ENCODE measurements around the gene PELI2.

The PELI2 gene

DNA sequence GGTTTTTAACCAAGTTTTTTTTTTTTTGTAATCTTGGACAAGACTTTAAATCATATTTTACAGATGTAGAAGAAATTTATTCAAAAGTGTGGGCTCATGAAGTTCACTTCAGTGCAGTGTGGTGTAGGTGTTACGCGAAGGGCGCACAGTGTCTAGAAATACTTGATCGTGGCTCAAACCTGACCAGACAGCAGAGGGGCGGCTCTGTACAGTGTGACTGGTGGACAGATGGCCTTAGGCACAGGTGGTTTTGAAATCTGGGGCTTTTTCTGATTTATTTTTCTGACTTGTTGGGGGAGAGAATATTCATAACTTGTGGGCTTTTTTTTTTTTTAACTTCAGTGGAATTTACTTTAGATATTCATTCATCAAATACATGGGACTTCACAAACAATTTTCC is 179.2 kb downstream of the PELI2 start:
- no peaks in the 10 kb centered on the region for H3K36me3 ChIP-seq (ENCODE audit: low read length)

GRCh38 chr14:56299306-56299984 is 181.2 kb downstream of the PELI2 start:
- no peaks in the 10 kb centered on the region for H3K27me3 ChIP-seq (ENCODE audit: low read length)
- H3K4me3 ChIP-seq (ENCODE audit: insufficient read depth, low read length, poor library complexity, severe bottlenecking), result no peak overlapping the region
- no peaks in the 10 kb centered on the region for H4K20me1 ChIP-seq (ENCODE audit: low read depth, low read length)
- no peak overlapping the region for H3K27ac ChIP-seq (ENCODE audit: low read depth, low read length)
- H3K4me2 ChIP-seq (ENCODE audit: low read depth, low read length, poor library complexity, severe bottlenecking), result no peak overlapping the region
- TF ChIP-seq, protein P1, sequence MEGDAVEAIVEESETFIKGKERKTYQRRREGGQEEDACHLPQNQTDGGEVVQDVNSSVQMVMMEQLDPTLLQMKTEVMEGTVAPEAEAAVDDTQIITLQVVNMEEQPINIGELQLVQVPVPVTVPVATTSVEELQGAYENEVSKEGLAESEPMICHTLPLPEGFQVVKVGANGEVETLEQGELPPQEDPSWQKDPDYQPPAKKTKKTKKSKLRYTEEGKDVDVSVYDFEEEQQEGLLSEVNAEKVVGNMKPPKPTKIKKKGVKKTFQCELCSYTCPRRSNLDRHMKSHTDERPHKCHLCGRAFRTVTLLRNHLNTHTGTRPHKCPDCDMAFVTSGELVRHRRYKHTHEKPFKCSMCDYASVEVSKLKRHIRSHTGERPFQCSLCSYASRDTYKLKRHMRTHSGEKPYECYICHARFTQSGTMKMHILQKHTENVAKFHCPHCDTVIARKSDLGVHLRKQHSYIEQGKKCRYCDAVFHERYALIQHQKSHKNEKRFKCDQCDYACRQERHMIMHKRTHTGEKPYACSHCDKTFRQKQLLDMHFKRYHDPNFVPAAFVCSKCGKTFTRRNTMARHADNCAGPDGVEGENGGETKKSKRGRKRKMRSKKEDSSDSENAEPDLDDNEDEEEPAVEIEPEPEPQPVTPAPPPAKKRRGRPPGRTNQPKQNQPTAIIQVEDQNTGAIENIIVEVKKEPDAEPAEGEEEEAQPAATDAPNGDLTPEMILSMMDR (IDR thresholded peaks at IDR 0.05; ENCODE audit: insufficient read depth, low read length, poor library complexity, severe bottlenecking), result no peak
- no peak for TF ChIP-seq EZH2phosphoT487 (conservative IDR thresholded peaks at IDR 0.05; ENCODE audit: low read length)
- H3F3A ChIP-seq (ENCODE audit: insufficient read depth), result no peaks in the 10 kb centered on the region
- no peaks in the 10 kb centered on the region for H3K9me3 ChIP-seq (ENCODE audit: insufficient read depth, low read length)
- H3K9me2 ChIP-seq (replicated peaks; ENCODE audit: insufficient read depth, low read length), result no peaks in the 10 kb centered on the region
- H3K79me2 ChIP-seq (ENCODE audit: insufficient read depth, low read length), result no peaks in the 10 kb centered on the region
- H2AFZ ChIP-seq (ENCODE audit: low read depth, low read length, severe bottlenecking), result no peak overlapping the region
- H3K36me3 ChIP-seq (ENCODE audit: low read length), result no peaks in the 10 kb centered on the region
- H3K9ac ChIP-seq (ENCODE audit: low read length), result no peak overlapping the region

More for the DNA sequence above, 179.2 kb downstream of the PELI2 start:
- Histone ChIP-seq H3K4me2 (ENCODE audit: low read depth, low read length, poor library complexity, severe bottlenecking) (no peak overlapping the region), H3K4me3 (ENCODE audit: insufficient read depth, low read length, poor library complexity, severe bottlenecking) (no peak overlapping the region), H3K9me3 (ENCODE audit: insufficient read depth, low read length) (no peaks in the 10 kb centered on the region), H3K9ac (ENCODE audit: low read length) (no peak overlapping the region), H2AFZ (ENCODE audit: low read depth, low read length, severe bottlenecking) (no peak overlapping the region), H3K27me3 (ENCODE audit: low read length) (no peaks in the 10 kb centered on the region), H4K20me1 (ENCODE audit: low read depth, low read length) (no peaks in the 10 kb centered on the region), H3K9me2 (replicated peaks; ENCODE audit: insufficient read depth, low read length) (no peaks in the 10 kb centered on the region), H3K79me2 (ENCODE audit: insufficient read depth, low read length) (no peaks in the 10 kb centered on the region), H3F3A (ENCODE audit: insufficient read depth) (no peaks in the 10 kb centered on the region), H3K27ac (ENCODE audit: low read depth, low read length) (no peak overlapping the region)
- TF ChIP-seq, protein P1 (IDR thresholded peaks at IDR 0.05; ENCODE audit: insufficient read depth, low read length, poor library complexity, severe bottlenecking), result no peak

- H3K4me2 ChIP-seq (ENCODE audit: low read depth, low read length, poor library complexity, severe bottlenecking), result no peak overlapping the region
- H3K79me2 ChIP-seq (ENCODE audit: insufficient read depth, low read length), result no peaks in the 10 kb centered on the region
- TF ChIP-seq, protein P1 (IDR thresholded peaks at IDR 0.05; ENCODE audit: insufficient read depth, low read length, poor library complexity, severe bottlenecking), result no peak
- no peak for TF ChIP-seq EZH2phosphoT487 (conservative IDR thresholded peaks at IDR 0.05; ENCODE audit: low read length)
- H3F3A ChIP-seq (ENCODE audit: insufficient read depth), result no peaks in the 10 kb centered on the region
- H3K27ac ChIP-seq (ENCODE audit: low read depth, low read length), result no peak overlapping the region
- H3K4me3 ChIP-seq (ENCODE audit: insufficient read depth, low read length, poor library complexity, severe bottlenecking), result no peak overlapping the region
- no peak overlapping the region for H2AFZ ChIP-seq (ENCODE audit: low read depth, low read length, severe bottlenecking)
- no peak overlapping the region for H3K9ac ChIP-seq (ENCODE audit: low read length)
- H3K9me3 ChIP-seq (ENCODE audit: insufficient read depth, low read length), result no peaks in the 10 kb centered on the region
- no peaks in the 10 kb centered on the region for H3K9me2 ChIP-seq (replicated peaks; ENCODE audit: insufficient read depth, low read length)
- no peaks in the 10 kb centered on the region for H3K36me3 ChIP-seq (ENCODE audit: low read length)
- no peaks in the 10 kb centered on the region for H3K27me3 ChIP-seq (ENCODE audit: low read length)
- H4K20me1 ChIP-seq (ENCODE audit: low read depth, low read length), result no peaks in the 10 kb centered on the region
Measured at GRCh38 chr14:56300495-56300894, 182.3 kb downstream of the PELI2 start.

Data from SU-DHL-6 (cell line).